ENCODE measurements around the gene WASL. TPM values are rescaled to one million over a fixed set of nuclear protein-coding genes. Genes with fewer than 3 reads are reported as not detected.
"Not testable (repeated sequence)": the region's sequence is repeated elsewhere in the genome, so short reads cannot be mapped to it uniquely, and the experiment has no call there.

WASL gene
- 10 to 100 TPM; 16.9 to 56.9 (median 49.5) TPM for total RNA-seq

DNA sequence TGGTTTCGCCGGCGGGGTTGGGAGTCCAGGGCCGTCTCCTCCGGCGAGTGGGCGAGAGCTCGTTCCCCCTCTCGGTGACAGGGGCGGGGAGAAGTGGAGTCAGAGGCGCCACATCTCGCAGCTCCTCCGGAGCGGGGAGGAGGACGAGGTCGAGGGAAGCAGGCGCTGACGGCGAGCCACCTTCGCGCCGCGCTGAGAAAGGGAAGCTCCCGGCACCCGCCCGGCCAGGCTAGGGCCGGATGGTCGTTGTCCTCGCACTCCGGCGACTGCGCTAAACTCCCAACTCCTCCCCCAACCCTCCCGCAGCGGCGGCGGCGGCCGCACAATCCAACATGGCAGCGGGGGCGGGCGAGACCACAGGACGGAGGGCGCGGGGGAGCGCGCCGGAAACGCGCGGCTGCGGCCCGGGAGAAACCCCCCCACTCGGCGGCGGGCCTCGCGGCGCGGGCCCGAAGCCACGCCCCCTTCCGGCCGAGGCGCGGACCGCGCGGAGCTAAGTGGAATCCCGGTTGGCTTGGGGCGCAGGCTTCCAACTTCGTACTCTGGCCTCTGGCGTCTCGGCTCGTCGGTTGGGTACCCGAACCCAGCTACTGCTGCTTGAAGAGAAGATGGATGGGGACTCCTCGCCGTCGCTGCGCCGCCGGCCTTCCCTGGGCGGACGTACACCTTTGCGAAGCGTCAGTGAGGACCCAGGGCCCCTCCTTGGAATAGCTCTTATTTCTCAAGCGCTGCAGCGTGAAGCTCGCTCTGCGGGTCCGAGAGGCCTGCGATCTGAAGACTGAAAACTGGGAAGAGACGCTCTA lies at the start of gene WASL:
WASL (minus strand) TSS at position 270 of the 803 bp plus-strand sequence; CDS start at position 1, 269 bp downstream.
- DNase-seq = peak; percentile 90 to 93
- peaks cover 0 to 8% of the 10 kb centered on the region in 2 donors for H3K4me1 ChIP-seq
- intact Hi-C loops (cut with DNase I; ENCODE audit: low total_unique reads) = no loop called here
- no peaks in the 10 kb centered on the region for H3K27me3 ChIP-seq
- H3K4me3 ChIP-seq = peak within 1 kb of the TSS; percentile 76 to 90
- peak; percentile 79 to 96 for TF ChIP-seq POLR2A (IDR thresholded peaks at IDR 0.05)
- TF ChIP-seq, protein P1, sequence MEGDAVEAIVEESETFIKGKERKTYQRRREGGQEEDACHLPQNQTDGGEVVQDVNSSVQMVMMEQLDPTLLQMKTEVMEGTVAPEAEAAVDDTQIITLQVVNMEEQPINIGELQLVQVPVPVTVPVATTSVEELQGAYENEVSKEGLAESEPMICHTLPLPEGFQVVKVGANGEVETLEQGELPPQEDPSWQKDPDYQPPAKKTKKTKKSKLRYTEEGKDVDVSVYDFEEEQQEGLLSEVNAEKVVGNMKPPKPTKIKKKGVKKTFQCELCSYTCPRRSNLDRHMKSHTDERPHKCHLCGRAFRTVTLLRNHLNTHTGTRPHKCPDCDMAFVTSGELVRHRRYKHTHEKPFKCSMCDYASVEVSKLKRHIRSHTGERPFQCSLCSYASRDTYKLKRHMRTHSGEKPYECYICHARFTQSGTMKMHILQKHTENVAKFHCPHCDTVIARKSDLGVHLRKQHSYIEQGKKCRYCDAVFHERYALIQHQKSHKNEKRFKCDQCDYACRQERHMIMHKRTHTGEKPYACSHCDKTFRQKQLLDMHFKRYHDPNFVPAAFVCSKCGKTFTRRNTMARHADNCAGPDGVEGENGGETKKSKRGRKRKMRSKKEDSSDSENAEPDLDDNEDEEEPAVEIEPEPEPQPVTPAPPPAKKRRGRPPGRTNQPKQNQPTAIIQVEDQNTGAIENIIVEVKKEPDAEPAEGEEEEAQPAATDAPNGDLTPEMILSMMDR (IDR thresholded peaks at IDR 0.05) = peak in 2 of 4 experiments; percentile 19 to 47
- H3K36me3 ChIP-seq = no peaks in the 10 kb centered on the region
- H3K27ac ChIP-seq = peak within 1 kb of the TSS; percentile 97 to 98
- H3K9me3 ChIP-seq = no peaks in the 10 kb centered on the region

DNA sequence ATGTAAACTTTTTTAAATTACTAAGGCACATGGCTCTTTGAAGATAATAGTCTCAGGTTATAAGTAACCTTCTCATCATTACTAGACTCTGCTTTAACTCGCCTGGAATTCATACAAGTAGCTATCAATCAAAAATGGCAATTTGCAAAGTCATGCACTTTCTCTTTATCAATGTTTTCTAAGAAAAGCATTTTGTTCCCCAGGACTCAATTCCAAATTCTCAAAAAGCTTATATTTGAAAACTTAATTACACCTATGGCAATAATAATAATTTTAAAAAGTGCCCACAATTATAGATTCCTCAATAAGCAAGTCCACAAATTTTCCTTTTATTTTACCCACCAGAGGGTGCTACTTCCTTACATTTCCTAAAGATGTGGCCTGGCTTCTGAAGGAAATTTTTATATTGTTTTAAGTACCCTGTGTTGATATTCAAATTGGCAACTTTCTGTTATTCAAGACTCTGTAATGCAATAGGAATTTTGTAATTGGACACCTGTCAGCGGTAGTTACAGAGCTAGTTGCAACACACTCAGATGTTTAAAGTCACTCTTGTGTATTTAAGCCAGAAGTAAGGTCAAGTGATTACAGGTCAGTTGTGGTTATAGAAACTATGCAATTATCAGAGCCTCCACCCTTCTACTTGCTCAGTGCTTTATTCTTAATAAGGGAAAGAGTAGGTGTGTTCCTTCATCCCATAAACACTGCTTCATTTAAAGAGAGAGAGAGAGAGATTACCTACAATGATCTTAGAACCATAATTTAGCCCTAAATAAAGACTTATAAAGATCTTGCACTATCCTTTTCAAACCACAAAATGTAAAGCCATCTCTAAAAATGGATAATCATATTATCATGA lies 49.1 kb upstream of the WASL start:
- H3K27me3 ChIP-seq = no peaks in the 10 kb centered on the region
- H3K4me1 ChIP-seq = no peaks in the 10 kb centered on the region
- no peak for DNase-seq
- H3K27ac ChIP-seq = no peak overlapping the region
- no peaks in the 10 kb centered on the region for H3K9me3 ChIP-seq
- intact Hi-C loops (cut with DNase I; ENCODE audit: low total_unique reads) = no loop called here
- H3K36me3 ChIP-seq = no peaks in the 10 kb centered on the region
- H3K4me3 ChIP-seq = no peak overlapping the region
- TF ChIP-seq, protein P1 (IDR thresholded peaks at IDR 0.05) = peak; percentile 28 to 51 (median 45)
- no peak for TF ChIP-seq POLR2A (IDR thresholded peaks at IDR 0.05)

DNA sequence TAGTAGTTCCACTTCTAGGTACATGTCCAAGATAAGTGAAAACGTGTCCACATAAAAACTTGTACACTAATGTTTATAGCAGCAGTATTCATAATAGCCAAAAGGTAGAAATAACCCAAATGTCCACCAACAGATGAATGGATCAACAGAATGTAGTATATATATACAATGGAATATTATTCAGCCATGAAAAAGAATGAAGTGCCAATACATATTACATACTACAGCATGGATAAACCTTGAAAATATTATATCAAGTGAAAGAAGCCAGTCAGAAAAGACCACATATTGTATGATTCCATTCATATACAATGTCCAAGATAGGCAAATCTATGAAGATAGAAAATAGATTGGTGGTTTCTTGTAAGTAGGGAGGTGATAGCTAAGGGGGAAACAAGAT lies 47.8 kb upstream of the WASL start:
- TF ChIP-seq POLR2A (IDR thresholded peaks at IDR 0.05) = no peak
- TF ChIP-seq, protein P1 (IDR thresholded peaks at IDR 0.05) = no peak
- Histone ChIP-seq H3K36me3 (no peaks in the 10 kb centered on the region), H3K9me3 (no peaks in the 10 kb centered on the region), H3K27me3 (no peaks in the 10 kb centered on the region), H3K4me3 (no peak overlapping the region), H3K4me1 (no peaks in the 10 kb centered on the region), H3K27ac (no peak overlapping the region)
- no peak for DNase-seq
- intact Hi-C loops (cut with DNase I; ENCODE audit: low total_unique reads) = no loop called here

DNA sequence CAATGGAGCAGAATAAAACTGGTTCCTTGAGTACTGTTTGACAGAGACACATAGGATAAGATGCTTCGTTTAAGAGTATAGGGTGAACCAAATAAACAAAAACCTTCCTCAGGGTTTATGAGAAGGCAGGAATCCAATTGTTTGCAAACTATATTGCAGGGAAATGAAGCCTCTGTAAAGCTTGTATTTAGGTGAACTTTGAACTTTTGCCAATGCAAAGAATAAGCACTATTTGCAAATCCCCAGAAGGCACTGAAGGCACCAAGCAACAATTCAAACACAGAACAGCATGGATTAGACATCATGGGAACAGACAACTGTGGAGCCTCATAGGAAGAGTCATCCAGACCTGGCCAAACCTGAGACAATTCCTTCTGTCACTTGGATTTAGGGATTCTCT lies 47.1 kb upstream of the WASL start:
- Histone ChIP-seq H3K9me3 (no peaks in the 10 kb centered on the region), H3K27me3 (no peaks in the 10 kb centered on the region), H3K27ac (no peak overlapping the region), H3K36me3 (no peaks in the 10 kb centered on the region), H3K4me3 (no peak overlapping the region), H3K4me1 (no peaks in the 10 kb centered on the region)
- no peak for DNase-seq
- TF ChIP-seq POLR2A (IDR thresholded peaks at IDR 0.05) = no peak
- TF ChIP-seq, protein P1 (IDR thresholded peaks at IDR 0.05) = no peak
- intact Hi-C loops (cut with DNase I; ENCODE audit: low total_unique reads) = no loop called here

DNA sequence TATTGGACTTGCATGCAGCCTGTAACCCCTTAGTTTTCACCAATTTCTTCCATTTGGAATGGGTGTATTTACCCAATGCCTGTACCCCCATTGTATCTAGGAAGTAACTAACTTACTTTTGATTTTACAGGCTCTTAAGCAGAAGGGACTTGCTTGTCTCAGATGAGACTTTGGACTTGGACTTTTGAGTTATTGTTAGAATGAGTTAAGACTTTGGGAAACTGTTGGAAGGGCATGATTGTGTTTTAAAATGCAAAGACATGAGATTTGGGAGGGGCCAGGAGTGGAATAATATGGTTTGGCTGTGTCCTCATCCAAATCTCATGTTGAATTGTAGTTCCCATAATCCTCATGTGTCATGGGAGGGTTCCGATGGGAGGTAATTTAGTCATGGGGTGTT lies 46.3 kb upstream of the WASL start:
- H3K4me3 ChIP-seq; H3K4me1 ChIP-seq; H3K27me3 ChIP-seq; intact Hi-C loops (cut with DNase I; ENCODE audit: low total_unique reads); H3K9me3 ChIP-seq; DNase-seq; H3K27ac ChIP-seq; H3K36me3 ChIP-seq: not testable (repeated sequence)

All from uterus (tissue), 4 donors.